ENCODE results near the gene SPX.
A peak's percentile ranks its signal among the peaks of the same experiment; 100 is the strongest.

SPX gene

GRCh38 chr12:21539797-21540196 lies 13.7 kb downstream of the SPX start:
- peak; percentile 48 for DNase-seq

DNA sequence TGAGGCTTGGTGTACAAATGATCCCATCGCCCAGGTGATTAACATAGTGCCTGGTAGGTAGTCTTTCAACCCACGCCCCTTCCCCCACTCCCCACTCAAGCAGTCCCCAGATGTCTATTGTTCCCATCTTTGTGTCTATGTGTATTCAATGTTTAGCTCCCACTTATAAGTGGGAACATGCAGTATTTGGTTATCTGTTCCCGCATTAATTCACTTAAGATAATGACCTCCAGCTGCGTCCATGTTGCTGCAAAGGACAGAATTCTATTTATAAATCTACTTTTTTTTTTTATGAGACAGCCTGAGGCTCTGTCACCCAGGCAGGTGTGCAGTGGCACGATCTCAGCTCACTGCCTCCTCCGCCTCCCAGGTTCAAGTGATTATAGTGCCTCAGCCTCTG lies 15.7 kb downstream of the SPX start:
- DNase-seq = no peak

DNA sequence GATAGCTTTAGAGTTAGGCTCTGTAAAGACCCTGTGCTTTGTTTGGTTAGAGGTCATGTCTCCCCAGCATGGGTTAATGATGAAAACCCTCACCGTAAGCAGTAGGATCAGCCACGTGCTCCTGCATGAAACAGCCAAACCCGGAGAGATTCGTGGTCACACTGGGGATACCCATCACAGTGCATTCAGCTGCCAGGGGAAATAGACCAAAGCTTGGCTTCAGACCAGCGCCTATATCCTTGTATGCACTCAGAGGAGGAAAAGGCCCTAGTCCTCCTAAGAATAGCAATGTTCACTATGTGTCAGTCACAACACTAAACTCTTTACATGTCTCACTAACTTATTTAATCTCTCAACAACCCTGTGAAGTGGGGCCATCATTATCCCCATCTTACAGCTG lies 16.3 kb downstream of the SPX start:
- no peak for DNase-seq

- DNase-seq = no peak
Measured at GRCh38 chr12:21543151-21543550, 17.1 kb downstream of the SPX start.

GRCh38 chr12:21545557-21545956 lies 19.5 kb downstream of the SPX start:
- no peak for DNase-seq

GRCh38 chr12:21546716-21547115 lies 20.6 kb downstream of the SPX start:
- DNase-seq = no peak

DNA sequence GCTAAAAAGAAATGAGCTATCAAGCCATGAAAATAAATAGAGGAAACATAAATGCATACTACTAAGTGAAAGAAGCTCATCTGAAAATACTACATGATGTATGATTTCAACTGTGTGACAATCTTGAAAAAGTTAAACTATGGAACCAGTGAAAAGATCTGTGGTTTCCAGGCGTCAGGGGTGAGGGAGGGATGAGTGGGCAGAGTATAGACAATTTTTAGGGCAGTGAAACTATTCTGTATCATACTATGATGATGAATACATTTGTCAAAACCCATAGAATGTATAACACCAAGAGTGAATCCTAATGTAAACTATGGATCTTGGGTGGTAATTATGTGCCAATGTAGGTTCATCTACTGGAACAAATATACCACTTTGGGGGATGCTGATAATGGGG lies 21.3 kb downstream of the SPX start:
- DNase-seq = no peak

DNA sequence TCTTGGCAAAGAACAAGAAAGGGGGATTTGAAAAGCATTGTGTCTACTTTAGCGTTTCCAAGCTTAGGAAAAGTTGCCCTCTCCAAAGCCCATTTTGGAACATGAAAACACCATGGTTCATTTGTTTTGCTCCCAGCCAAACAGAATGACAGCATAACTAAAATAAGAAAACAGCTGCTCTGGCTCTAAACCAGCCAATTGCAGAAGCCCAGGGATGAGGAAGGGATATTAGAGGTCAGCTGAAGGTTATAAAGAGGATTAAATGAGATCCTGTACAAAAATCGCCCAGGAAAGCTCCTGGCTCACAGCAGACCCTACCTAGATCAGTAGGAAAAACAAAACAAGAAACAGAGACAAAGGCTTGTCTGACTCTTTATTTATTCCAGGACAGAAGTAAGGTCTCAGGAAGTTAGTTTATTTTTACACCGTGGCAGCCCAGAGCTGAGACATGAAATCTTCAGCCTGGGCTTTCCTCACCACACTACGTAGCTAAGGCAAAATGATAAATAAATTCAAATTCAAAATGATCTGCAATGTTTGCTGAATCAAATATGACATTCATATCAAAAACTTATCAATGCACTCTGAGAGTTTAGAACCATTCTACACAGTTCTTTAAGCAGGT lies 25.9 kb downstream of the SPX start:
- no peak for DNase-seq

DNA sequence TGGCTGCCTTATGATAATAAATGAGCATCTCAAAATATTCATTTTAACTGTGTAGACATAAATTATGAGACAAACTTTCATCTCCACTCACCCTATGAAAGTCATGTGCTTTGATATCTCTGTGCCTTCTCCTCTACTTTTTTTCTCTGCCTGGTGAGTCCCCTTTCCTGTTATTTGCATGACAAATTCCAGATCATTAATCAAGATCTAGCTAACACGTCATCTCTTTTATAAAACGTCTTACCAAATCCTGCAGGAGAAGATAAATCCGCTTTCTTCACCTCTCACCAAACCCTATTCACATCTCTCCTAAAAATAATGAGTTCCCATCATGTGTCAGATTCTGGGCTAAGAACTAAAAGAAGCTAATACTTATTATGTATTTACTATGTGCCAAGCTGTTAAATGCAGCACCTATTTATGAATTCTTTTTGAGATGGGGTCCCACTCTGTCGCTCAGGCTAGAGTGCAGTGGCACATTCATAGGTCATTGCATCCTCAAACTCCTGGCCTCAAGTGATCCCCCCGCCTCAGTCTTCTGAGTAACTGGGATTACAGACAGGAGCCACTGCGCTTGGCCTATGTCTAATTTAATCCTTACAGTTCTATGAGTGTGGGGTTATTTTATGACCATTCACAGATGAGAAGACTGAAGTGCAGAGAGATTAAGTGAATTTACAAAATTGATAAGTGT lies 26.7 kb downstream of the SPX start:
- no peak for DNase-seq

DNA sequence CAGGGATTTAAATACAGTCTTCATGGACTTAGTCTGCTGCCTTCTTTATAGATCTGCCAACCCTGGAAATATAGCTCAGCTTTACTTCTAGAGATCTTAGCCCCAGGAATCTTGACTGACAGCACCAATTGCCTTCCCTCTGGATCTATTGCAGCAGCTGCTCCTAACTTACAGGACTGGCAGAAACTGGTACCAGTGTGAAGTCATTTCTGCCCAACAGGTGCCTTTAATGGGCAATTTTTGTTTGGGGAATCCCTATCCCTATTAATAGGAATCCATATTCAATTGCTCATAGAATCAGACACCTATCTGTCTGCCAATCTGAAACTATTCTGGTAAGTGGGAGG lies 27.2 kb downstream of the SPX start:
- DNase-seq = no peak

DNA sequence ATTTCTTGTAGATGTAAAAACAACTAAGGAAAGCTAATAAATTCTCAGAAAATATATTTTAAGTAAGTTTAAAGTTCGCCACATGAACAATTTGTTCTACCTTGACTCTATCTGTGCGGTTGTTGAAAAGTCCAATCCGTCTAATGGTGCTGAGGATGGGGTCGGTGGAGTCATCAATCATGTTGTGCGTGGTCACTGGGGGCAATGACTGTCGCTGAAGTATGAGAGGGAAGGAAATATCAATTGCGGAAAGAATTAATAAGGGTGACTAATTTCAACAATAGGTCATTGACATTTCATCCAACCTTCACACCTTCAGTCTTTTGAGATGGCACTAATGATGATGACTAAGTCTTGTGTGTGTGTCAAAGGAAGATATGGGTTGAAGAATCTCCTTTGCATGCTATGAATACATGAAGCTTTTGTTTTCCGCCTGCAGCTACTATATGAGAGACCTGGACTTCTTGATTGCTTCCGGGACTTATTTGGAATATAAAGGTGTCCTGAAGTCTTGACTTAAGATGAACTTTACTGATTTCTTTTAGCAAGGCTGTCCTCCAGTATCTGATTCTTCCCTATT lies 32.1 kb downstream of the SPX start:
- DNase-seq = no peak

DNA sequence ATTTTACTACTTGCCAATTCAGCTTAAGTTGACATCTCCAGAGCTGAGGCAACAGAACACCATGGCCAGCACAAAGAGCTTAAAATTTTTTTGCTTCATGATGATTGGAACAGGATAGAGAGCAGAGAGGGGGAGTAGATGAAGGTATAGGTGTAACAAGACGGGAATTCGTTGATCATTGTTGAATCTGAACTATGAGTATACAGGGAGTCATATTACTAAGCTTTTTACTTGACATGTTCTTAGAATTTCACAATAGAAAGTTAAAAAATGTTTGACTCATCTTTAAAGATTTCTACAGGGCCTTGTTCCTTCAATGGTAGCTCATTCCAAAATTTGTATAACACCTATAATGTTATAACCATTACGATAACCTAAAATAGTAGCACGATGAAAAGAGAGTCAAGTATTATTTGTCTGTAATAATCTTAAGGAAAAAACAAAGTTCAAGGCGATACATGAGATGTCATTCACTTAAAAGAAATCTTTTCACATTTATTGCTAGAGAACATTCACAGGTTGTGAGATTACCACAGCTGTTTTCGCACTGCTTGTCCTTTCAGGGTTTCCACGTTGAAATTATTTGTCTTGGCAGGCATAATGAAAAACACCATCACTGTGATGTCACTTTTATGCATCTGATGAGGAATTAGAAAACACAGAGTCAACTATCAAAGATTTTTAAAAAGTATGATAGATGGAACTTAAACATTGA lies 33.9 kb downstream of the SPX start:
- DNase-seq = peak; percentile 43

GRCh38 chr12:21561158-21561557 lies 35.1 kb downstream of the SPX start:
- DNase-seq = peak; percentile 56

DNA sequence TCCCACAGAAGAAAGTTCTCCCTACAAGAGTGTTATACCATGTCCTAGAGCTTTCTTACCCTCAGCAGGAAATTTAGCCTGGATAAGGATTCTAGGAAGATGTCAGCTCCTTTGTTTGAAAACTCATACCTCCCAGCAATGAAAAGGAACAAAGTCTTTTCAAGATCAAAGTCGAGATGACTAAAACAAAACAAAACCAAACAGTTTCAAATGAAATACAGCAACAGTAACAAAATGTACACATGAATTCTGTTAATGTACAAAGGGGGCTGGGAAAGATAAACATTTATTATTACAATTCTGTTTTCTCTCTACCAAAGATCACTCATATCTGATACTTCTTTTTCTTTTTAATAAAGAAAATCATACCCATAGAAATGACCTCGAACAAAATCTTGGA lies 36.8 kb downstream of the SPX start:
- DNase-seq = no peak

DNA sequence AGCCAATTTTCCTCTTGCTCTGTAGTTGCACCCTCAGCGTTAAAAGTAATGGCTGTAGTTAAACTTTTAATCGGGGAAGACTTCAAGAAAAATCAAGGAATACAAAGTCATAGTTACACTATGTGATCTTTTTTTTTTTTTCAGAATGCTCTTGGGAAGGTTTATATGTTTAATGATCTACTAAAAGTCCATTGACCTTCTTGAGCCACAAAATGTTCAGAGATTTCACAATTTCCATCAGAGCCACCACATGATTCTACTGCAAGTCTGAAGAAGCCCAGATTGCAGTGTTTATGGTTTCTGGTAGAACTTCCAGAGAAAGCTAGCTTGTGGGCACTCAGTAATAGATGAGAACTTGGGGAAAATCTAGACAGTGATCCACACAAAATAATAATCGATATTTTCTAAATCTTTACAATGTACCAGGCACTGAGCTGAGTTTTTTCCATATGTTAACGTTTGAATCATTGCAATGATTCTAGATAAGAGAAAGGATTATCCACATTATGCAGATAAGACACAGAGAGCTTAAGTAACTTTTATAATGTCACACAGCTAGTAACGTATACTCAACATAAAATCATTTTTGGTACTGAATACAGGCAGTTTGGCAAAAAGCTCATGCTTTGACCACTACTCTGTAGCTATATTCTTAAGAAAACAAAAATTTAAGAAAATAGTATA lies 40.3 kb downstream of the SPX start:
- DNase-seq = no peak

DNA sequence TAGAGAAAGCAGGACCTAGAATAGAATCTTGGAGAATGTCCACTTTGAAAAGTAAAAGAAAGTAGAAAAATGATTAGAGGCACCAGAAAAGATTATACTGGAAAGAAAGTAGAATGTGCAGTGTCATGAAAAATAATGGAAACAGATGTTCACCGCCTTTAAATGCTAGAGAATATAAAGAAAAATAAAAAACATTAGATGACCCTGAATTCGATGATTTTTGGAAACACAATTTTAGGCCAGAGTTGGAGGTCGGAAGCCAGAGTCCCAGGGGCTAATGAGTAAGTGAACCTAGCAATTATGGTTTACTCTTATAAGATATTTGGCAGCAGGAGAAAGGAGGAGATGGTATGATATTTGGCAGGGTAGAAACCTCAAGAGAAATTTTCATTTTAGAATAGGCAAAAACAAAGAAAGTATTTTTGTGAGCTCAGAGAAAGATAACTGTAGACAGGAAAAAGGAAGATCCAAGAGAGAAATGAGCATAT lies 40.9 kb downstream of the SPX start:
- DNase-seq = no peak

DNA sequence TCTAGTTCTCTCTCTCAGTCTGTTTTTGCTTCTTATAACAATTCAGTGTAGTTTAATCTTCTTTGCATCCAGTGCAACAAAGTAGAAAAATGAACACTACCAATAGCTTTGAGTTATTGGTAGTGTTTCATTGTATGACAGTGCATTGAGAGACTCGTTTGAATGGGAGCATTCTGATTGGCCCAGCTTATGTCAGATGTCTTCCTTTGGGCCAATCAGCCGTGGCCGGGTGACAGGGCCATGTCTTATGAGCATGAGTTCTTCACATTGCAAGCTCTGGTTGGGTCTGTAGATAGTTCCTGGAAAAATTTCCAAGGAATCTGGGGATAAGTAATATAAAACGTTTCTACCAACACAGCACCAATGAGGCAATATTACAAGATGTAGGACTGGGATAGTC lies 42.0 kb downstream of the SPX start:
- DNase-seq = no peak

DNA sequence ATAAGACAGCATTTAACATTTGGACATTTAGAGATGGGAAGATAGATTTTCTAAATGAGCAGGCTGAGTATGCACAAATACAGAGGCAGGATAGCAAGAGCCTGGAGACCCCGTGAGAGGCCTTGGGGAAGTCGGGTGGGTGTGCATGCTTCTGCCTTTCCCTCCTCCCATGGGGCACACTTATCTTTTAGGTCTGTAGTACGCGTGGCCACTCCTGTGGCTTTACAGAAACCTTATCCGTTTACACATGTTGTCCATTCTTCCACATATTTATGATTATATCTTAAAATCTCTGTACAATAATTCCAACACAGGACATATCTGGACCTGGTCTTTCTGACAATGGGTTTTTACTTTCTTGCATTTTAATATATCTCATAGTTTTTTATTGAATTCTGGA lies 45.0 kb downstream of the SPX start:
- no peak for DNase-seq

- DNase-seq = no peak
Measured at GRCh38 chr12:21573733-21574358, 47.8 kb downstream of the SPX start.

GRCh38 chr12:21576431-21576830 lies 50.3 kb downstream of the SPX start:
- DNase-seq = no peak

GRCh38 chr12:21577516-21577915 lies 51.4 kb downstream of the SPX start:
- no peak for DNase-seq

- no peak for DNase-seq
Measured at GRCh38 chr12:21580748-21581516, 54.8 kb downstream of the SPX start.
